GM12878 (cell line): ENCODE results near the gene ME2. TPM values are rescaled to one million over a fixed set of nuclear protein-coding genes. Genes with fewer than 3 reads are reported as not detected.

Experiments
- ATAC-seq: fragments of 200-7000 bp; cut with Tn5 transposase; 3 replicates; pipeline ENCODE4 v1.9.1; 2020; ENCODE audit warnings: mild to moderate bottlenecking, moderate library complexity
- BruUV-seq: library from RNA; stranded (reverse); fragments of 400-500 nt; replicated peaks from 2 replicates; lab custom pipeline; 2021; lab: Mats Ljungman, UMichigan
- CTCF ChIA-PET: fragments of 300-600 bp; sonication (Branson Sonifier 250); formaldehyde crosslinking; extraction: SDS; loops from one replicate; lab custom pipeline; 2021; ENCODE audit warnings: inconsistent platforms; lab: Yijun Ruan, JAX
- POLR2A ChIA-PET: fragments of 350-600 bp; formaldehyde crosslinking; extraction: SDS; loops from one replicate; lab custom pipeline; 2021; ENCODE audit warnings: inconsistent platforms; lab: Charles Lee
- RAD21 ChIA-PET: fragments of 300-600 bp; sonication (Branson Sonifier 250); formaldehyde crosslinking; loops from one replicate; lab custom pipeline; 2023; ENCODE audit warnings: antibody characterized with exemption; ENCODE audit not compliant: unreplicated experiment; lab: Charles Lee
- SMC1A ChIA-PET: fragments of 300-600 bp; sonication (Branson Sonifier 250); formaldehyde crosslinking; loops from one replicate; lab custom pipeline; 2023; ENCODE audit not compliant: unreplicated experiment, uncharacterized antibody; lab: Charles Lee
- DNase-seq: peaks from one replicate; pipeline ENCODE4 v3.0.0-alpha.2; 2011; ENCODE audit warnings: low read depth, low spot score
- FAIRE-seq: peaks from 3 replicates; lab custom pipeline; 2011; peaks lifted over from hg19 to GRCh38; lab: Jason Lieb, UNC
- H2AFZ ChIP-seq: 2 replicates; pipeline ENCODE4 v1.6.0; 2011; ENCODE audit warnings: low read depth, low read length, control low read depth; ENCODE audit not compliant: control insufficient read depth
- H3K27ac ChIP-seq: 2 replicates; pipeline ENCODE4 v1.5.1; 2011; ENCODE audit warnings: control low read depth; ENCODE audit not compliant: control insufficient read depth, insufficient read depth
- H3K27me3 ChIP-seq, 2 experiments: replicated peaks in 1 of 2; 2 replicates each; pipeline versions ENCODE4 v1.6.0 to v1.6.1; 2011; ENCODE audit warnings: low read length in 1 of 2; ENCODE audit not compliant: control insufficient read depth in 2 of 2, insufficient read depth in 2 of 2
- H3K36me3 ChIP-seq, 2 experiments: 2 replicates each; pipeline ENCODE4 v1.5.1; 2011; ENCODE audit warnings: low read length in 1 of 2; ENCODE audit not compliant: control insufficient read depth in 2 of 2, insufficient read depth in 2 of 2
- H3K4me1 ChIP-seq: 2 replicates; pipeline ENCODE4 v1.6.1; 2011; ENCODE audit warnings: mild to moderate bottlenecking, low read length, moderate library complexity, mixed read lengths; ENCODE audit not compliant: control insufficient read depth, insufficient read depth
- H3K4me2 ChIP-seq: 2 replicates; pipeline ENCODE4 v1.6.0; 2011; ENCODE audit warnings: control low read depth; ENCODE audit not compliant: control insufficient read depth, insufficient read depth
- H3K4me3 ChIP-seq: fragments of 200-600 bp; sonication (generic); 2 replicates; pipeline ENCODE4 v1.5.1; 2016
- H3K79me2 ChIP-seq: 2 replicates; pipeline ENCODE4 v1.6.0; 2011; ENCODE audit warnings: low read length; ENCODE audit not compliant: control insufficient read depth, insufficient read depth
- H3K9ac ChIP-seq: 2 replicates; pipeline ENCODE4 v1.8.0; 2011; ENCODE audit warnings: low read length, control low read depth, mixed read lengths; ENCODE audit not compliant: control insufficient read depth, insufficient read depth
- H3K9me3 ChIP-seq: replicated peaks from 3 replicates; pipeline ENCODE4 v1.5.1; 2011; ENCODE audit warnings: mild to moderate bottlenecking, low read length; ENCODE audit not compliant: control insufficient read depth, insufficient read depth
- H4K20me1 ChIP-seq: 2 replicates; pipeline ENCODE4 v1.6.0; 2011; ENCODE audit not compliant: control insufficient read depth, insufficient read depth
- FOXM1 ChIP-seq: IDR thresholded peaks from 2 replicates; pipeline ENCODE4 v1.6.1; 2012; ENCODE audit warnings: low read depth, mild to moderate bottlenecking, inconsistent platforms, low read length, moderate library complexity
- GABPA ChIP-seq: IDR thresholded peaks from 2 replicates; pipeline ENCODE4 v1.6.1; 2014; ENCODE audit warnings: antibody characterized with exemption, low read depth, mild to moderate bottlenecking, inconsistent platforms
- MYC ChIP-seq: IDR thresholded peaks from 2 replicates; pipeline ENCODE4 v1.6.1; 2011; ENCODE audit warnings: mild to moderate bottlenecking, low read length, moderate library complexity, inconsistent platforms; ENCODE audit not compliant: insufficient read depth, insufficient replicate concordance, insufficient read length, severe bottlenecking
- NRF1 ChIP-seq: conservative IDR thresholded peaks from 2 replicates; pipeline ENCODE4 v1.6.1; 2011; ENCODE audit warnings: mild to moderate bottlenecking, low read depth, low read length, improper control_type of control experiment
- POU2F2 ChIP-seq: IDR thresholded peaks from 3 replicates; pipeline ENCODE4 v1.6.1; 2011; ENCODE audit warnings: low read depth, mild to moderate bottlenecking, low read length, borderline replicate concordance
- RAD21 ChIP-seq: IDR thresholded peaks from 2 replicates; pipeline ENCODE4 v1.6.1; 2011; ENCODE audit warnings: mild to moderate bottlenecking, low read depth, low read length, moderate library complexity; ENCODE audit not compliant: insufficient read depth
- RFX5 ChIP-seq: IDR thresholded peaks from 2 replicates; pipeline ENCODE4 v1.6.1; 2011; ENCODE audit warnings: low read depth, low read length, improper control_type of control experiment
- SMAD1 ChIP-seq: fragments of 450-650 bp; IDR thresholded peaks from 2 replicates; pipeline ENCODE4 v1.6.1; 2018; ENCODE audit warnings: mild to moderate bottlenecking, low read depth; ENCODE audit not compliant: partially characterized antibody
- SMARCA5 ChIP-seq: fragments of 450-650 bp; IDR thresholded peaks from 2 replicates; pipeline ENCODE4 v1.6.1; 2017; ENCODE audit warnings: mild to moderate bottlenecking
- WGBS: methylation state at CpG from one replicate; pipeline ENCODE4 v1.1.6; 2016; ENCODE audit warnings: low lambda C conversion rate; ENCODE audit not compliant: insufficient replicate concordance, insufficient coverage; ENCODE audit errors: missing lambda C conversion rate; 5-methylcytosine and 5-hydroxymethylcytosine counted together
- in situ Hi-C: fragments of 300-500 bp; cut with MboI; formaldehyde crosslinking; loops from 9 replicates; pipeline ENCODE4 v1.14.3; 2018; ENCODE audit warnings: mixed read lengths
- intact Hi-C: fragments of 100-400 bp; cut with micrococcal nuclease; formaldehyde crosslinking; loops from one replicate; pipeline ENCODE4 v1.14.2; 2022; ENCODE audit not compliant: unreplicated experiment
- polyA plus RNA-seq, 11 experiments: library from polyadenylated mRNA; depleted of rRNA in 4 of 11; unstranded in 6 of 11; stranded (reverse) in 5 of 11; fragments of >200 nt; fragmentation: Nextera tagmentation in 4 of 11; fragmentation: Illumina TruSeq in 1 of 11; extraction: Ambion mirVana in 4 of 11; extraction: Trizol in 1 of 11; gene quantifications; 1 replicate in 1 of 11; 2 replicates in 10 of 11; pipeline versions ENCODE4 v1.2.1 to v1.2.3, GENCODE V29; 2011 to 2016; ENCODE audit warnings: inconsistent platforms in 2 of 11, missing spikeins in 2 of 11, low read depth in 1 of 11
- total RNA-seq, 4 experiments: library from RNA; depleted of rRNA in 3 of 4; stranded (reverse); fragments of >200 nt in 3 of 4; fragmentation: Illumina TruSeq in 1 of 4; extraction: Trizol in 1 of 4; gene quantifications; 2 replicates each; pipeline versions ENCODE4 v1.2.1 to v1.2.3, GENCODE V29; 2013 to 2021
- TF ChIP-seq, protein P1 (sequence below): fragments of 450-650 bp; formaldehyde crosslinking; IDR thresholded peaks from 2 replicates; pipeline ENCODE4 v1.5.0; 2022; ENCODE audit warnings: mild to moderate bottlenecking, missing genetic modification characterization
- TF ChIP-seq, protein P2 (sequence below): IDR thresholded peaks from 2 replicates; pipeline ENCODE4 v1.6.1; 2011; ENCODE audit warnings: low read depth, mild to moderate bottlenecking, low read length, moderate library complexity, borderline replicate concordance; ENCODE audit errors: extremely low read depth
- TF ChIP-seq, protein P3 (sequence below): IDR thresholded peaks from 2 replicates; pipeline ENCODE4 v1.6.1; 2011; ENCODE audit warnings: borderline replicate concordance, low read depth, mild to moderate bottlenecking, moderate library complexity, mixed read lengths, low read length; ENCODE audit not compliant: insufficient read depth; ENCODE audit errors: extremely low read length
- TF ChIP-seq, protein P4 (sequence below): fragments of 450-650 bp; conservative IDR thresholded peaks from 2 replicates; pipeline ENCODE4 v1.6.1; 2017; ENCODE audit warnings: mild to moderate bottlenecking, moderate library complexity
- TF ChIP-seq, protein P5 (sequence below): IDR thresholded peaks from 2 replicates; pipeline ENCODE4 v1.6.1; 2012; ENCODE audit warnings: low read length, inconsistent platforms

The ME2 gene
- total and polyA plus RNA-seq, 10 of the 15 experiments (the other 5 are each of a cell fraction or from before 2014, with no cell fraction given), result 41.3 to 155 (median 133) TPM

DNA sequence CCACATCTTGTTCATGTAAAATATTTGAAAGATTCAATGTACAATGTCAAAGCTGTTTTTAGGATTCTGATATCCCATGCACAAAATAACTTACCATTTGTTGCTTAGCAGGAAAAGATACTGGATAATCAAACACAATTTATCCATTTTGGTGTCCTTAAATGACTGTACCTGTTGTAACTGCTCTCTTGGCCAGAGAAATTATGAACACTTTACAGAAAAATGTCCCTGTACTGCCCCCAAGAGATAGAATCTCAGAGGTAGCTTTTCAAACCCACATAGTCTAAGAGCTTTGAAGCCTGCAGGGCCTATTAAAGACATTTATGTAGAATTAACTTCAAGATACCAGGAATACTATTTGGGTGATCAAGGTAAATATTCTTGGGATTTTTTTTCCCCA, 12.2 kb upstream of the ME2 start (continued):
- TF ChIP-seq, protein P1, sequence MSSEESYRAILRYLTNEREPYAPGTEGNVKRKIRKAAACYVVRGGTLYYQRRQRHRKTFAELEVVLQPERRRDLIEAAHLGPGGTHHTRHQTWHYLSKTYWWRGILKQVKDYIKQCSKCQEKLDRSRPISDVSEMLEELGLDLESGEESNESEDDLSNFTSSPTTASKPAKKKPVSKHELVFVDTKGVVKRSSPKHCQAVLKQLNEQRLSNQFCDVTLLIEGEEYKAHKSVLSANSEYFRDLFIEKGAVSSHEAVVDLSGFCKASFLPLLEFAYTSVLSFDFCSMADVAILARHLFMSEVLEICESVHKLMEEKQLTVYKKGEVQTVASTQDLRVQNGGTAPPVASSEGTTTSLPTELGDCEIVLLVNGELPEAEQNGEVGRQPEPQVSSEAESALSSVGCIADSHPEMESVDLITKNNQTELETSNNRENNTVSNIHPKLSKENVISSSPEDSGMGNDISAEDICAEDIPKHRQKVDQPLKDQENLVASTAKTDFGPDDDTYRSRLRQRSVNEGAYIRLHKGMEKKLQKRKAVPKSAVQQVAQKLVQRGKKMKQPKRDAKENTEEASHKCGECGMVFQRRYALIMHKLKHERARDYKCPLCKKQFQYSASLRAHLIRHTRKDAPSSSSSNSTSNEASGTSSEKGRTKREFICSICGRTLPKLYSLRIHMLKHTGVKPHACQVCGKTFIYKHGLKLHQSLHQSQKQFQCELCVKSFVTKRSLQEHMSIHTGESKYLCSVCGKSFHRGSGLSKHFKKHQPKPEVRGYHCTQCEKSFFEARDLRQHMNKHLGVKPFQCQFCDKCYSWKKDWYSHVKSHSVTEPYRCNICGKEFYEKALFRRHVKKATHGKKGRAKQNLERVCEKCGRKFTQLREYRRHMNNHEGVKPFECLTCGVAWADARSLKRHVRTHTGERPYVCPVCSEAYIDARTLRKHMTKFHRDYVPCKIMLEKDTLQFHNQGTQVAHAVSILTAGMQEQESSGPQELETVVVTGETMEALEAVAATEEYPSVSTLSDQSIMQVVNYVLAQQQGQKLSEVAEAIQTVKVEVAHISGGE (CRISPR knock-in tag), result no peak
- TF ChIP-seq MYC (no peak), RAD21 (peak; percentile 78), NRF1 (no peak), RFX5 (no peak)
- TF ChIP-seq, protein P2, sequence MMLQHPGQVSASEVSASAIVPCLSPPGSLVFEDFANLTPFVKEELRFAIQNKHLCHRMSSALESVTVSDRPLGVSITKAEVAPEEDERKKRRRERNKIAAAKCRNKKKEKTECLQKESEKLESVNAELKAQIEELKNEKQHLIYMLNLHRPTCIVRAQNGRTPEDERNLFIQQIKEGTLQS, result no peak
- TF ChIP-seq, all 136 proteins: peak for 3

DNA sequence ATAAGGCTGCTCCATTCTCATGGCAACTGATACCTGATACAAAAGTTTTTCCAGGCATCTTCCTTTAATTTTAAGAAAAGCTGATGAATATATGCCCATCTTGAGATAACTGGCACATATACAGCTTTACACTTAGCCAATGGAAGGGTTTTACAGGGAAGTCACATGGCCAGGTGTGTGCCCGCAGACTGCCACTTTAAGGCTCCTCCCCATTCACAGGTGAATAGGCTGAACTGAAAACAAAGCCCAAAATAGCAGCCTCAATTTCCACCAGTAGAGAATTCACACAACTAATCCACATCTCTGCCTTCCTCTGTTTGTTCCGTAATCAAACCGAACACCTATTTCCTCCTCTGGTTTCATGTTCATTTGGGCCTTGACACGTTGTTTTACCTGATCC, 9.8 kb upstream of the ME2 start:
- ChIA-PET POLR2A (no interaction called here), SMC1A (interaction anchor here (1.5 kb wide), 1 partner anchor 13 kb away, joined by 4 read pairs; no protein-coding TSS in a partner anchor), RAD21 (no interaction called here), CTCF (interaction anchor here (1.3 to 1.6 kb wide), 2 partner anchors 10 to 11 kb away, joined by 3 to 4 read pairs; partner anchors contain the start of gene ME2)
- Histone ChIP-seq H3K27me3 (no peaks in the 10 kb centered on the region), H3K79me2 (no peaks in the 10 kb centered on the region), H3K27ac (no peak overlapping the region), H3K4me2 (no peak overlapping the region), H3K9ac (no peak overlapping the region), H3K4me3 (no peak overlapping the region), H4K20me1 (no peaks in the 10 kb centered on the region), H2AFZ (no peak overlapping the region), H3K9me3 (no peaks in the 10 kb centered on the region), H3K36me3 (no peaks in the 10 kb centered on the region), H3K4me1 (no peaks in the 10 kb centered on the region)
- 77% methylated on average over 4 of the region's 4 CpGs for WGBS
- intact Hi-C loops, result no loop called here
- ATAC-seq, result no peak
- in situ Hi-C loops, result no loop called here
- BruUV-seq, result no TSS peak
- DNase-seq, result no peak
- no peak for FAIRE-seq
- TF ChIP-seq FOXM1, result no peak
- no peak for TF ChIP-seq GABPA
- TF ChIP-seq POU2F2, result no peak
- TF ChIP-seq, protein P3, sequence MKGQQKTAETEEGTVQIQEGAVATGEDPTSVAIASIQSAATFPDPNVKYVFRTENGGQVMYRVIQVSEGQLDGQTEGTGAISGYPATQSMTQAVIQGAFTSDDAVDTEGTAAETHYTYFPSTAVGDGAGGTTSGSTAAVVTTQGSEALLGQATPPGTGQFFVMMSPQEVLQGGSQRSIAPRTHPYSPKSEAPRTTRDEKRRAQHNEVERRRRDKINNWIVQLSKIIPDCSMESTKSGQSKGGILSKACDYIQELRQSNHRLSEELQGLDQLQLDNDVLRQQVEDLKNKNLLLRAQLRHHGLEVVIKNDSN, result no peak
- no peak for TF ChIP-seq SMARCA5
- TF ChIP-seq, protein P4, sequence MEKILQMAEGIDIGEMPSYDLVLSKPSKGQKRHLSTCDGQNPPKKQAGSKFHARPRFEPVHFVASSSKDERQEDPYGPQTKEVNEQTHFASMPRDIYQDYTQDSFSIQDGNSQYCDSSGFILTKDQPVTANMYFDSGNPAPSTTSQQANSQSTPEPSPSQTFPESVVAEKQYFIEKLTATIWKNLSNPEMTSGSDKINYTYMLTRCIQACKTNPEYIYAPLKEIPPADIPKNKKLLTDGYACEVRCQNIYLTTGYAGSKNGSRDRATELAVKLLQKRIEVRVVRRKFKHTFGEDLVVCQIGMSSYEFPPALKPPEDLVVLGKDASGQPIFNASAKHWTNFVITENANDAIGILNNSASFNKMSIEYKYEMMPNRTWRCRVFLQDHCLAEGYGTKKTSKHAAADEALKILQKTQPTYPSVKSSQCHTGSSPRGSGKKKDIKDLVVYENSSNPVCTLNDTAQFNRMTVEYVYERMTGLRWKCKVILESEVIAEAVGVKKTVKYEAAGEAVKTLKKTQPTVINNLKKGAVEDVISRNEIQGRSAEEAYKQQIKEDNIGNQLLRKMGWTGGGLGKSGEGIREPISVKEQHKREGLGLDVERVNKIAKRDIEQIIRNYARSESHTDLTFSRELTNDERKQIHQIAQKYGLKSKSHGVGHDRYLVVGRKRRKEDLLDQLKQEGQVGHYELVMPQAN, result no peak
- TF ChIP-seq SMAD1, result no peak
- TF ChIP-seq, protein P5, sequence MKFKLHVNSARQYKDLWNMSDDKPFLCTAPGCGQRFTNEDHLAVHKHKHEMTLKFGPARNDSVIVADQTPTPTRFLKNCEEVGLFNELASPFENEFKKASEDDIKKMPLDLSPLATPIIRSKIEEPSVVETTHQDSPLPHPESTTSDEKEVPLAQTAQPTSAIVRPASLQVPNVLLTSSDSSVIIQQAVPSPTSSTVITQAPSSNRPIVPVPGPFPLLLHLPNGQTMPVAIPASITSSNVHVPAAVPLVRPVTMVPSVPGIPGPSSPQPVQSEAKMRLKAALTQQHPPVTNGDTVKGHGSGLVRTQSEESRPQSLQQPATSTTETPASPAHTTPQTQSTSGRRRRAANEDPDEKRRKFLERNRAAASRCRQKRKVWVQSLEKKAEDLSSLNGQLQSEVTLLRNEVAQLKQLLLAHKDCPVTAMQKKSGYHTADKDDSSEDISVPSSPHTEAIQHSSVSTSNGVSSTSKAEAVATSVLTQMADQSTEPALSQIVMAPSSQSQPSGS, result no peak
